Dendritic cell treated with granulocyte-macrophage colony-stimulating factor and Interleukin-4, amounts not matched to agents 40 ng/mL and 50 ng/mL, for 4 days (primary cell): Measurements from ENCODE around the gene RIMBP2.

Source experiments
- H3K27ac Mint-ChIP-seq: one replicate; pipeline ENCODE4 v1.8.0; 2022; ENCODE audit warnings: mild to moderate bottlenecking, mixed read lengths
- H3K27me3 Mint-ChIP-seq: one replicate; pipeline ENCODE4 v1.8.0; 2022; ENCODE audit warnings: mild to moderate bottlenecking, mixed read lengths
- H3K36me3 Mint-ChIP-seq: one replicate; pipeline ENCODE4 v1.8.0; 2022; ENCODE audit warnings: low read depth, mixed read lengths
- H3K4me1 Mint-ChIP-seq: one replicate; pipeline ENCODE4 v1.8.0; 2022; ENCODE audit warnings: low read depth, mixed read lengths
- H3K4me3 Mint-ChIP-seq: one replicate; pipeline ENCODE4 v1.8.0; 2022; ENCODE audit warnings: mild to moderate bottlenecking, moderate library complexity, mixed read lengths
- H3K9me3 Mint-ChIP-seq: one replicate; pipeline ENCODE4 v1.8.0; 2022; ENCODE audit warnings: mixed read lengths
- intact Hi-C: fragments of 100-400 bp; cut with micrococcal nuclease; formaldehyde crosslinking; loops from one replicate; pipeline ENCODE4 v1.15.0; 2022

RIMBP2 gene

DNA sequence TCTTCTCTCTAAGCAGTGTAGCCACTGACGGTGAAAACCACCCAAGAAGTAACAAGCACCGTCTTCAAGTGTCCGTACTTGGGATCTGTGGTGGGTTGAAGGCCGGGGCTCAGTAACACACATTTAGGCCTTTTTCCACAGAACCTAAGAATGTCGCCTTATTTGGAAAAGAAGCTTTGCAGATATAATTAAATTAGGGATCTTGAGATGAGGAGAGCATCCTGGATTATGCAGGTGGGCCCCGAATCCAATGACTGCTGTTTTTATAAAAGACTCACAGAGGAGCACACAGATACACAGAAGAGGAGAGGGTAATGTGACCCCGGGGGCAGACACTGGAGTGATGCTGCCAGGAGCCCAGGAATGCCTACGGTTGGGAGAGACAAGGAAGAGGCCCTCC, 46.3 kb downstream of the RIMBP2 start:
- H3K36me3 Mint-ChIP-seq = no peaks in the 10 kb centered on the region
- intact Hi-C loops = no loop called here
- H3K27me3 Mint-ChIP-seq = no peaks in the 10 kb centered on the region
- no peak overlapping the region for H3K27ac Mint-ChIP-seq
- H3K4me1 Mint-ChIP-seq = no peaks in the 10 kb centered on the region
- H3K4me3 Mint-ChIP-seq = no peak overlapping the region
- peaks cover 47% of the 10 kb centered on the region for H3K9me3 Mint-ChIP-seq

- Mint-ChIP-seq H3K9me3 (peaks cover 47% of the 10 kb centered on the region), H3K4me1 (no peaks in the 10 kb centered on the region), H3K4me3 (no peak overlapping the region), H3K27me3 (no peaks in the 10 kb centered on the region), H3K27ac (no peak overlapping the region), H3K36me3 (no peaks in the 10 kb centered on the region)
- intact Hi-C loops = no loop called here
These were observed 46.9 kb downstream of the RIMBP2 start for GRCh38 chr12:130669205-130669557.

- H3K36me3 Mint-ChIP-seq = no peaks in the 10 kb centered on the region
- intact Hi-C loops = no loop called here
- H3K4me1 Mint-ChIP-seq = no peaks in the 10 kb centered on the region
- H3K9me3 Mint-ChIP-seq = peaks cover 47% of the 10 kb centered on the region
- no peak overlapping the region for H3K27ac Mint-ChIP-seq
- no peak overlapping the region for H3K4me3 Mint-ChIP-seq
- no peaks in the 10 kb centered on the region for H3K27me3 Mint-ChIP-seq
These were observed 47.6 kb downstream of the RIMBP2 start for GRCh38 chr12:130668286-130669204.

- H3K36me3 Mint-ChIP-seq = no peaks in the 10 kb centered on the region
- peaks cover 47% of the 10 kb centered on the region for H3K9me3 Mint-ChIP-seq
- H3K4me1 Mint-ChIP-seq = no peaks in the 10 kb centered on the region
These were observed 48.6 kb downstream of the RIMBP2 start for GRCh38 chr12:130667421-130667960.

GRCh38 chr12:130666645-130667044, 49.5 kb downstream of the RIMBP2 start:
- Mint-ChIP-seq H3K4me3 (no peak overlapping the region), H3K27ac (no peak overlapping the region), H3K27me3 (no peaks in the 10 kb centered on the region), H3K9me3 (peaks cover 46% of the 10 kb centered on the region), H3K4me1 (no peaks in the 10 kb centered on the region), H3K36me3 (no peaks in the 10 kb centered on the region)
- intact Hi-C loops = no loop called here

More at GRCh38 chr12:130667421-130667960, 48.6 kb downstream of the RIMBP2 start:
- Mint-ChIP-seq H3K4me3 (no peak overlapping the region), H3K27me3 (no peaks in the 10 kb centered on the region), H3K27ac (no peak overlapping the region)
- intact Hi-C loops = no loop called here

DNA sequence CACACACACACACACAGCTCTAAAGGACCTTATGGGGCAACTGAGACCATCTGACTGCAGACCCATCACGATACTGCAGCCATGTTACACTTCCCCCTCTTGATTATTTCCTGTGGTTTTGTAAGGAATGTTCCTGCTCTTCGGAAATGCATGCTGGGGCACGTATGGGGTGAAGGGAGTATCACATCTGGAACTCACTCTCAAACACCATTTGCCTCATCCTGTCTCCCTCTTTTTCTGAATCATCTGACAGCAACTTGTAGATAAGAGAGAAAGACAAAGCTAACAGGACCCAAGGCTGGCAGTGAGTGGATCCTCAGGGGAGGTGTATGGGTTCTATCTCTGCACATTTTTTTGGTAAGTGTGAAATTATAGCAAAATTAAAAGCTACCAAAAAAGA, 50.3 kb downstream of the RIMBP2 start:
- no peaks in the 10 kb centered on the region for H3K36me3 Mint-ChIP-seq
- no peak overlapping the region for H3K27ac Mint-ChIP-seq
- no peaks in the 10 kb centered on the region for H3K4me1 Mint-ChIP-seq
- H3K9me3 Mint-ChIP-seq = peaks cover 37% of the 10 kb centered on the region
- no peak overlapping the region for H3K4me3 Mint-ChIP-seq
- intact Hi-C loops = no loop called here
- no peaks in the 10 kb centered on the region for H3K27me3 Mint-ChIP-seq

DNA sequence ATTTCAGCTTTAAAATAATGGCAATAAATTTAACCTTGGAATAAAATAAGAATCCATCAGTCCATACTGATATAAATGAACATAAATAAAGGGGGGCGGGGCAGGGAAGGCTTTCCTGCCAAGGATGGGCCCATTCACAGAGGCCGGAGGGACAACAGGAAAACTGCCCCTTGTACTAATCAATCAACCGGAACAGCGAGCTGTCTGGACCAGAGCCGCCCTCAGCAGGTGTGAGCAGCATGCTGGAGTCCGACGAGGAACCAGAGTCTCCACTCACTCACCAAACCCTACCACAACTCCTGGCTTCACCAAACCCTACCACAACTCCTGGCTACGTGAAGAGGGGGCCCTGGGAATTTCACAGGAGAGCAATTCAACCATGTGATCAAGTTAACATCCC, 51.3 kb downstream of the RIMBP2 start:
- Mint-ChIP-seq H3K9me3 (peaks cover 29% of the 10 kb centered on the region), H3K4me3 (no peak overlapping the region), H3K36me3 (no peaks in the 10 kb centered on the region), H3K4me1 (no peaks in the 10 kb centered on the region), H3K27ac (no peak overlapping the region), H3K27me3 (no peaks in the 10 kb centered on the region)
- intact Hi-C loops = no loop called here

DNA sequence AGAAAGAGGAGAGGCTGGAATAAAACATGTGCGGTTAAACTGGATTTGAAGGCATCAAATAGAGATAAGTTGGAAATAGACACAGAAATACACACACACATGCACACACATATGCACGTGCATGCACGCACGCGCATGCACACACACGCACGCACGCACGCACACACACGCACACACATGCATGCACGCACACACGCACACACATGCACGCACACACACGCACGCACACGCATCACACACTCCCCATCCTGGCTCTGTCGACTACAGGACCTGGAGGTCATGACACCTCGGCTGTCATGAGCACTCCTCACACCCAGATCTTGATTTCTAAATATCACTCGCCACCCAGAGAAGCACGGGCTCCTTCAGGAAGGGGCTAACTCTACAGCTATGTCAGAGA, 51.8 kb downstream of the RIMBP2 start:
- intact Hi-C loops = no loop called here
- no peaks in the 10 kb centered on the region for H3K36me3 Mint-ChIP-seq
- no peak overlapping the region for H3K4me3 Mint-ChIP-seq
- no peak overlapping the region for H3K27ac Mint-ChIP-seq
- no peaks in the 10 kb centered on the region for H3K27me3 Mint-ChIP-seq
- no peaks in the 10 kb centered on the region for H3K4me1 Mint-ChIP-seq
- H3K9me3 Mint-ChIP-seq = peaks cover 24% of the 10 kb centered on the region

DNA sequence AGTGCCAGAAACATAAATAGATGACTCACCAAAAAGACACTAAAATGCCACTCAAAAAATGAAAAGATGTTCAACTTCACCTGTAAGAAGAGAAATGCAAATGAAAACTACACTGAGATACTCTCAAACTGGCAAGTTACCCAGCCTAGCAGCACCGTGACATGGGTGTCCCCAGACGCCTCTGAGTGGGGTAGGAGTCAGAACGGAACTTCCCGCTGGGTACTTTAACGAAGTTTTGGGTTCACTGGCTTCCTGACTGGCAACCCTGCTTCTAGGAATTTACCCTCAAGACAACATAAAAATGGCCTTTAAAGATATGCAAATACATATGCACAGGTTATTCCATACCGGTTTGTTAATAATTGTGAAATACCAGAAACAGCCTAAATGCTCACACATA, 52.6 kb downstream of the RIMBP2 start:
- Mint-ChIP-seq H3K9me3 (peaks cover 16% of the 10 kb centered on the region), H3K27me3 (no peaks in the 10 kb centered on the region), H3K4me1 (no peaks in the 10 kb centered on the region), H3K27ac (no peak overlapping the region), H3K36me3 (no peaks in the 10 kb centered on the region), H3K4me3 (no peak overlapping the region)
- intact Hi-C loops = no loop called here

GRCh38 chr12:130661486-130662255, 54.4 kb downstream of the RIMBP2 start:
- Mint-ChIP-seq H3K4me3 (no peak overlapping the region), H3K27me3 (no peaks in the 10 kb centered on the region), H3K36me3 (no peaks in the 10 kb centered on the region), H3K9me3 (no peaks in the 10 kb centered on the region), H3K27ac (no peak overlapping the region), H3K4me1 (no peaks in the 10 kb centered on the region)
- intact Hi-C loops = no loop called here

GRCh38 chr12:130661059-130661458, 55.0 kb downstream of the RIMBP2 start:
- intact Hi-C loops = no loop called here
- H3K36me3 Mint-ChIP-seq = no peaks in the 10 kb centered on the region
- H3K9me3 Mint-ChIP-seq = no peaks in the 10 kb centered on the region
- no peak overlapping the region for H3K4me3 Mint-ChIP-seq
- H3K27me3 Mint-ChIP-seq = no peaks in the 10 kb centered on the region
- H3K4me1 Mint-ChIP-seq = no peaks in the 10 kb centered on the region
- H3K27ac Mint-ChIP-seq = no peak overlapping the region

GRCh38 chr12:130658145-130658911, 57.8 kb downstream of the RIMBP2 start:
- H3K36me3 Mint-ChIP-seq = no peaks in the 10 kb centered on the region
- H3K4me1 Mint-ChIP-seq = no peaks in the 10 kb centered on the region
- no peak overlapping the region for H3K27ac Mint-ChIP-seq
- no peak overlapping the region for H3K4me3 Mint-ChIP-seq
- intact Hi-C loops = no loop called here
- no peaks in the 10 kb centered on the region for H3K27me3 Mint-ChIP-seq
- no peaks in the 10 kb centered on the region for H3K9me3 Mint-ChIP-seq

GRCh38 chr12:130656411-130656810, 59.7 kb downstream of the RIMBP2 start:
- Mint-ChIP-seq H3K4me1 (no peaks in the 10 kb centered on the region), H3K9me3 (no peaks in the 10 kb centered on the region), H3K36me3 (no peaks in the 10 kb centered on the region), H3K27me3 (no peaks in the 10 kb centered on the region), H3K27ac (no peak overlapping the region), H3K4me3 (no peak overlapping the region)
- intact Hi-C loops = no loop called here

- H3K4me1 Mint-ChIP-seq = no peaks in the 10 kb centered on the region
- H3K27me3 Mint-ChIP-seq = no peaks in the 10 kb centered on the region
- no peak overlapping the region for H3K27ac Mint-ChIP-seq
- H3K9me3 Mint-ChIP-seq = no peaks in the 10 kb centered on the region
- no peaks in the 10 kb centered on the region for H3K36me3 Mint-ChIP-seq
- no peak overlapping the region for H3K4me3 Mint-ChIP-seq
- intact Hi-C loops = no loop called here
These were observed 60.2 kb downstream of the RIMBP2 start for GRCh38 chr12:130655881-130656280.
